Measurements from ENCODE around the gene CDIPT. TPM values are rescaled to one million over a fixed set of nuclear protein-coding genes. Genes with fewer than 3 reads are reported as not detected.

The CDIPT gene
- total and polyA plus RNA-seq, 10 of the 15 experiments (the other 5 are each of a cell fraction or from before 2014, with no cell fraction given), result 0.87 to 36.4 (median 27.1) TPM

DNA sequence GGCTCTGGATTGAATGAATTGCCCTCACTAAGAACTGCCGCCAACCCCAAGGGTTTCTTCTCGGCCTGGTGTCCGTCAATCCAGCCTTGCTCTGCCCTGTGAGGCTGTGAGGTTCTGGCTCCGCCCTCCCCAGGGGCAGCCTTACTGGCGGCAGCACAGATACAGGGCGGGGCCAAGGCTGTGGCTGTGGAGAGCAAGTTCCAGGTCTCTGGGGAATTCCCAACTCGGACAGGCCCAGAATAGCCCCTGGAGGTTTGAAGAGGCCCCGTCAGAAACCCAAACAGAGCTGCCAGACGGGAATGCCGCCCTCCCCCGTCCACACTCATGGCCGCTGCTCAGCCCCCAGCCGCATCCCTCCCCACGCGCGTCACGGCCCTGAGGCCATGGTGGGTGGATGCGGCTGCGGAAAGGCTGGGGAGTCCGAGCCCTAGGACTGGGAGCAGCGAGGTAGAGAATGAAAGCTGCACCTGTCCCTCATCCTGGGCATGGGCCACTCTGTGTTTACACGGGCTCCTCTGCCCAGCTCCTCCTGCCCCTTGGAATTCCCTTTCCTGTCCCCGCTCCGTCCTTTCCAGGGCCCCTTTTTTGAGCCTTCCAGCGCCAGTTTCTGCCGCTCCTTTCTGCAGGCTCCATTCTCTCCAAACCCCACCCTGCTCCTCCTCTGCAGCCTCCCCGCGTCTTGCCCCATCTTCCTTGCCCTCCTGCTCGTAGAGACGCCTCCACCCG lies 51.7 kb downstream of the CDIPT start (continued):
- no peak for TF ChIP-seq ZNF687 (IDR thresholded peaks at IDR 0.05)
- peak; percentile 53 for TF ChIP-seq SKIL (IDR thresholded peaks at IDR 0.05; ENCODE audit: low read depth, poor library complexity, severe bottlenecking)
- TF ChIP-seq EGR1 (IDR thresholded peaks at IDR 0.05; ENCODE audit: borderline replicate concordance in 1 of 2, low read depth in 2 of 2, low read length in 2 of 2), result peak in 1 of 2 experiments; percentile 46; a peak in 1 of 3 replicates
- TF ChIP-seq POLR2AphosphoS5 (IDR thresholded peaks at IDR 0.05; ENCODE audit: low read length), result peak; percentile 72
- TF ChIP-seq CHD2 (IDR thresholded peaks at IDR 0.05; ENCODE audit: borderline replicate concordance, low read depth, low read length), result peak; percentile 45; the same call in 1 of the 2 replicates
- peak; percentile 83; the same call in 1 of the 2 replicates for TF ChIP-seq ZBED1 (IDR thresholded peaks at IDR 0.05; ENCODE audit: borderline replicate concordance)
- peak; percentile 81 for TF ChIP-seq MEF2A (IDR thresholded peaks at IDR 0.05; ENCODE audit: insufficient read depth, low read depth, low read length)
- TF ChIP-seq GATAD2B (conservative IDR thresholded peaks at IDR 0.05; ENCODE audit: low read depth), result peak; percentile 48
- TF ChIP-seq, protein P1, sequence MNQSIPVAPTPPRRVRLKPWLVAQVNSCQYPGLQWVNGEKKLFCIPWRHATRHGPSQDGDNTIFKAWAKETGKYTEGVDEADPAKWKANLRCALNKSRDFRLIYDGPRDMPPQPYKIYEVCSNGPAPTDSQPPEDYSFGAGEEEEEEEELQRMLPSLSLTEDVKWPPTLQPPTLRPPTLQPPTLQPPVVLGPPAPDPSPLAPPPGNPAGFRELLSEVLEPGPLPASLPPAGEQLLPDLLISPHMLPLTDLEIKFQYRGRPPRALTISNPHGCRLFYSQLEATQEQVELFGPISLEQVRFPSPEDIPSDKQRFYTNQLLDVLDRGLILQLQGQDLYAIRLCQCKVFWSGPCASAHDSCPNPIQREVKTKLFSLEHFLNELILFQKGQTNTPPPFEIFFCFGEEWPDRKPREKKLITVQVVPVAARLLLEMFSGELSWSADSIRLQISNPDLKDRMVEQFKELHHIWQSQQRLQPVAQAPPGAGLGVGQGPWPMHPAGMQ (IDR thresholded peaks at IDR 0.05; ENCODE audit: borderline replicate concordance), result no peak
- no peak for TF ChIP-seq RB1 (IDR thresholded peaks at IDR 0.05; ENCODE audit: borderline replicate concordance)
- TF ChIP-seq TAF1 (IDR thresholded peaks at IDR 0.05; ENCODE audit: borderline replicate concordance, low read depth, low read length), result 0 out of 2 replicates have a peak, but pooled peaks have one; percentile 13
- TF ChIP-seq FOS (IDR thresholded peaks at IDR 0.05; ENCODE audit: borderline replicate concordance, extremely low read depth, insufficient read length), result peak; percentile 5
- TF ChIP-seq, protein P2, sequence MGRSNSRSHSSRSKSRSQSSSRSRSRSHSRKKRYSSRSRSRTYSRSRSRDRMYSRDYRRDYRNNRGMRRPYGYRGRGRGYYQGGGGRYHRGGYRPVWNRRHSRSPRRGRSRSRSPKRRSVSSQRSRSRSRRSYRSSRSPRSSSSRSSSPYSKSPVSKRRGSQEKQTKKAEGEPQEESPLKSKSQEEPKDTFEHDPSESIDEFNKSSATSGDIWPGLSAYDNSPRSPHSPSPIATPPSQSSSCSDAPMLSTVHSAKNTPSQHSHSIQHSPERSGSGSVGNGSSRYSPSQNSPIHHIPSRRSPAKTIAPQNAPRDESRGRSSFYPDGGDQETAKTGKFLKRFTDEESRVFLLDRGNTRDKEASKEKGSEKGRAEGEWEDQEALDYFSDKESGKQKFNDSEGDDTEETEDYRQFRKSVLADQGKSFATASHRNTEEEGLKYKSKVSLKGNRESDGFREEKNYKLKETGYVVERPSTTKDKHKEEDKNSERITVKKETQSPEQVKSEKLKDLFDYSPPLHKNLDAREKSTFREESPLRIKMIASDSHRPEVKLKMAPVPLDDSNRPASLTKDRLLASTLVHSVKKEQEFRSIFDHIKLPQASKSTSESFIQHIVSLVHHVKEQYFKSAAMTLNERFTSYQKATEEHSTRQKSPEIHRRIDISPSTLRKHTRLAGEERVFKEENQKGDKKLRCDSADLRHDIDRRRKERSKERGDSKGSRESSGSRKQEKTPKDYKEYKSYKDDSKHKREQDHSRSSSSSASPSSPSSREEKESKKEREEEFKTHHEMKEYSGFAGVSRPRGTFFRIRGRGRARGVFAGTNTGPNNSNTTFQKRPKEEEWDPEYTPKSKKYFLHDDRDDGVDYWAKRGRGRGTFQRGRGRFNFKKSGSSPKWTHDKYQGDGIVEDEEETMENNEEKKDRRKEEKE (IDR thresholded peaks at IDR 0.05), result no peak
- TF ChIP-seq IKZF1 (conservative IDR thresholded peaks at IDR 0.05), result peak; percentile 100
- peak; percentile 68; the same call in 1 of the 2 replicates for TF ChIP-seq SMAD5 (IDR thresholded peaks at IDR 0.05; ENCODE audit: low read depth)
